Inflammatory macrophage treated with lipopolysaccharide for 4 hours (primary cell): ENCODE data around the gene YAP1.
A peak's percentile ranks its signal among the peaks of the same experiment; 100 is the strongest.

ENCODE experiments used
- DNase-seq: peaks from one replicate; pipeline ENCODE4 v3.0.0-alpha.2; 2020

YAP1 gene

GRCh38 chr11:102109896-102110760 is at the start of gene YAP1:
Gene YAP1 (plus strand): TSS chr11:102110447. CDS start chr11:102110849, 402 bp downstream.
- DNase-seq = peak; percentile 73

- DNase-seq = no peak
These were observed 49.0 kb upstream of the YAP1 start for GRCh38 chr11:102061276-102061675.

GRCh38 chr11:102062106-102062505 is 48.1 kb upstream of the YAP1 start:
- DNase-seq = no peak

- DNase-seq = no peak
These were observed 45.9 kb upstream of the YAP1 start for GRCh38 chr11:102064316-102064715.

- DNase-seq = no peak
These were observed 39.5 kb upstream of the YAP1 start for GRCh38 chr11:102070766-102071165.

GRCh38 chr11:102071497-102072472 is 38.5 kb upstream of the YAP1 start:
- no peak for DNase-seq

GRCh38 chr11:102073253-102073652 is 37.0 kb upstream of the YAP1 start:
- no peak for DNase-seq

GRCh38 chr11:102079625-102080024 is 30.6 kb upstream of the YAP1 start:
- DNase-seq = no peak

- no peak for DNase-seq
These were observed 28.9 kb upstream of the YAP1 start for GRCh38 chr11:102081313-102081712.

GRCh38 chr11:102085864-102086551 is 24.2 kb upstream of the YAP1 start:
- no peak for DNase-seq

GRCh38 chr11:102097186-102097585 is 13.1 kb upstream of the YAP1 start:
- no peak for DNase-seq

GRCh38 chr11:102099755-102100154 is 10.5 kb upstream of the YAP1 start:
- no peak for DNase-seq

GRCh38 chr11:102108734-102109440 is 1.4 kb upstream of the YAP1 start:
- DNase-seq = no peak

- DNase-seq = no peak
These were observed 439 bp downstream of the YAP1 start for GRCh38 chr11:102110761-102111010.

- DNase-seq = no peak
These were observed 952 bp downstream of the YAP1 start for GRCh38 chr11:102111011-102111786.

GRCh38 chr11:102111787-102112508 is 1.7 kb downstream of the YAP1 start:
- DNase-seq = peak; percentile 7

- no peak for DNase-seq
These were observed 2.2 kb downstream of the YAP1 start for GRCh38 chr11:102112509-102112821.

GRCh38 chr11:102114032-102114431 is 3.8 kb downstream of the YAP1 start:
- DNase-seq = no peak

GRCh38 chr11:102115557-102115956 is 5.3 kb downstream of the YAP1 start:
- DNase-seq = no peak

- DNase-seq = no peak
These were observed 6.4 kb downstream of the YAP1 start for GRCh38 chr11:102116453-102117205.
